ENCODE measurements around the gene UNC5C. TPM values are rescaled to one million over a fixed set of nuclear protein-coding genes. Genes with fewer than 3 reads are reported as not detected.

Gene UNC5C
- total RNA-seq, 1 donor from 2014 or later: 0.97 TPM

DNA sequence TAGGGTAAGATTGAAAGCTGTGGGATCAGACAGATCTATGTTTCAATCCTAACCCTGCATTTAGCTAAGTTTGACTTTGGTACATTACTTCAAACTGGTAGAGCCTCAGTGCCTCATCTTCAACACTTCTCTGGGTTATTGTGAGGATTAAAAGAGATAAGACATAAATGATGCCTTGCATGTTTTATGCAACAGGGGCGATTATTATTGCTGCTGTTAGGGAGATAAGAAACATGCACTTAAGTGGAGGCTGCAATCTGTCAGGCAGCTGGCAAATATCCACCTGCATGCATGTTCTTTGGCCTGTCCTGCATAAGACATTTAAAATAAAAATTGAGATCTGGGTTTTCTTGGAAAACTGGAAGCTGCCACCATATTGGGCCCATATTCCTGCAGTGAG is 24.6 kb downstream of the UNC5C start:
- Mint-ChIP-seq H3K4me3 (ENCODE audit: unreplicated experiment) (no peak overlapping the region), H3K27me3 (ENCODE audit: unreplicated experiment) (no peaks in the 10 kb centered on the region), H3K27ac (ENCODE audit: unreplicated experiment) (no peak overlapping the region), H3K4me1 (ENCODE audit: unreplicated experiment) (no peaks in the 10 kb centered on the region), H3K36me3 (ENCODE audit: low read depth, unreplicated experiment) (no peaks in the 10 kb centered on the region), H3K9me3 (ENCODE audit: unreplicated experiment) (no peaks in the 10 kb centered on the region)
- no peak for DNase-seq (ENCODE audit: low spot score)
- TF ChIP-seq, protein P1, sequence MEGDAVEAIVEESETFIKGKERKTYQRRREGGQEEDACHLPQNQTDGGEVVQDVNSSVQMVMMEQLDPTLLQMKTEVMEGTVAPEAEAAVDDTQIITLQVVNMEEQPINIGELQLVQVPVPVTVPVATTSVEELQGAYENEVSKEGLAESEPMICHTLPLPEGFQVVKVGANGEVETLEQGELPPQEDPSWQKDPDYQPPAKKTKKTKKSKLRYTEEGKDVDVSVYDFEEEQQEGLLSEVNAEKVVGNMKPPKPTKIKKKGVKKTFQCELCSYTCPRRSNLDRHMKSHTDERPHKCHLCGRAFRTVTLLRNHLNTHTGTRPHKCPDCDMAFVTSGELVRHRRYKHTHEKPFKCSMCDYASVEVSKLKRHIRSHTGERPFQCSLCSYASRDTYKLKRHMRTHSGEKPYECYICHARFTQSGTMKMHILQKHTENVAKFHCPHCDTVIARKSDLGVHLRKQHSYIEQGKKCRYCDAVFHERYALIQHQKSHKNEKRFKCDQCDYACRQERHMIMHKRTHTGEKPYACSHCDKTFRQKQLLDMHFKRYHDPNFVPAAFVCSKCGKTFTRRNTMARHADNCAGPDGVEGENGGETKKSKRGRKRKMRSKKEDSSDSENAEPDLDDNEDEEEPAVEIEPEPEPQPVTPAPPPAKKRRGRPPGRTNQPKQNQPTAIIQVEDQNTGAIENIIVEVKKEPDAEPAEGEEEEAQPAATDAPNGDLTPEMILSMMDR (IDR thresholded peaks at IDR 0.05; ENCODE audit: unreplicated experiment): no peak

DNA sequence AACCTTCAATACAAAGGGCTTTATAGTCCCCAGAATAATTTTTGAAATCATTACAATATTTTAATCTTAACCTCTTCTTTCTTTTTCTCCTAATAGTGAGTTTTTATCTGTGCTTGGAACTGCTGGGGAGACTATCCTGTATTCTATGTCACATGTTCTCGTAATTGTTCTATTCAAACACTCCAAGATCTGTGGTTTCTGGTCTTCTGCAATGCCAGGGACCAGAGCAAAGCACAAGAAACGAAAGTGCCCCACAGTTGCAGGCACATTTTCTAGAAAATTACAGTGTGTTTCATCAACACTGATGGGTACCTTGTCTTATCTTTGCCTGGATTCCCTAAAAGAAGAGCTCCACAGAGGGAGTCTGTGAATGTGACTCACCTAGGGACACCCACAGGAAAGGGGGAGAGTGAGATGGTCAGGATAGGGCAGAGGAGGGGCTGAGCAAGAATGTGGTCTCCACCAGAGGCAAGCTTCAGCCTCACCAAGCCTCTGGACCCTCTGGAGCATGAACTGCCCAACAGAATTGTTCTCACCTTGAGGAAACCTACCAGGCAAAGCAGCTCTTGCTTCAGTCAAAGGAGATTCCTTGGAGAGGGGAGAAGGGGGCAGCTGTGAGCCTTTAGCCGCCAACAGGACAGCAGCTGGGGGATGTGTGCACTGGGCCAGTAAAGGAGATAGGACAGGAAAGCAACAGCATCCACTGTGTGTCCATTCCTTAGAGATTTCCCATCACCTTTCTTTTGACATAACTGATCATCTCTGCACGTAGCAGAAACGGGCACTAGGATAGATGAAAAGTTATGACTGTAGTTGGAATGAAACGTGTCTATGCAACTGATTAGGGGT is 25.9 kb downstream of the UNC5C start:
- no peak overlapping the region for H3K4me3 Mint-ChIP-seq (ENCODE audit: unreplicated experiment)
- no peak for DNase-seq (ENCODE audit: low spot score)
- H3K9me3 Mint-ChIP-seq (ENCODE audit: unreplicated experiment): no peaks in the 10 kb centered on the region
- TF ChIP-seq, protein P1 (IDR thresholded peaks at IDR 0.05; ENCODE audit: unreplicated experiment): no peak
- H3K36me3 Mint-ChIP-seq (ENCODE audit: low read depth, unreplicated experiment): no peaks in the 10 kb centered on the region
- no peaks in the 10 kb centered on the region for H3K4me1 Mint-ChIP-seq (ENCODE audit: unreplicated experiment)
- H3K27ac Mint-ChIP-seq (ENCODE audit: unreplicated experiment): no peak overlapping the region
- no peaks in the 10 kb centered on the region for H3K27me3 Mint-ChIP-seq (ENCODE audit: unreplicated experiment)

DNA sequence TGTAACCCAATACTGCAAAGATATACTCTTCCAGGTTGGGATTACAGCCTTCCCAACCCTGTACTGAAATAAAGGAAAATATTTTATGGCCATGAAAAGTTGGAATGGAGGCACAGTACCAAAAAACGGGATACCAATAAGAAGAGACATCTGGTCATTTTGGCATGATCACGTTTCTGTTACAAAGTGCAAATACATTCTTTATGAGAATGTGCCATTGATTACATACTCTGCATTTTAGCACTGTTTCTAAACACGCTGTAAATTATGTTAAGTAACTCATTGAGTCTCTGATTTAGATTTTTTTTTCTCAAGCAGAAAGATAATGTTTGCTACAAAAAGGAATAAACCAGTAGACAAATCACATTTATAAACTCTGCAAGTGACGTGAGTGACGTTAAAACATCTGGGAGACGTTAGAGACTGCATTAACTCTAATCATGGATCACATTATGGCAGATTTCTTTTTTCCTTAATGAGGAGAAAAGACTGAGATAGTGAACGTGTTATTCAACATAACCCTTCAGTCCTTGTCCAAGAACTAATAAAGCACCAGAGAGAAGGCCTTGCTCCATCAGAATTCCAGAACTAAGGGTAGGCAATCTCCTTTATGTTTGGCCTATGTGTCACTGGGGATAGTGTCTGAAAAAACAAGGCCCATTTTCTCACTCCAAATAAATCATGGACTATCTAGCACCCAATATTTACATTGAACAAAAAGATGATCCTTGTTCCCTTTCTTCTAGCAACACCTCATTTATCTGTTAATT is 31.0 kb downstream of the UNC5C start:
- Mint-ChIP-seq H3K27ac (ENCODE audit: unreplicated experiment) (no peak overlapping the region), H3K36me3 (ENCODE audit: low read depth, unreplicated experiment) (no peaks in the 10 kb centered on the region), H3K9me3 (ENCODE audit: unreplicated experiment) (no peaks in the 10 kb centered on the region), H3K27me3 (ENCODE audit: unreplicated experiment) (no peaks in the 10 kb centered on the region), H3K4me3 (ENCODE audit: unreplicated experiment) (no peak overlapping the region), H3K4me1 (ENCODE audit: unreplicated experiment) (no peaks in the 10 kb centered on the region)
- no peak for DNase-seq (ENCODE audit: low spot score)
- TF ChIP-seq, protein P1 (IDR thresholded peaks at IDR 0.05; ENCODE audit: unreplicated experiment): no peak

DNA sequence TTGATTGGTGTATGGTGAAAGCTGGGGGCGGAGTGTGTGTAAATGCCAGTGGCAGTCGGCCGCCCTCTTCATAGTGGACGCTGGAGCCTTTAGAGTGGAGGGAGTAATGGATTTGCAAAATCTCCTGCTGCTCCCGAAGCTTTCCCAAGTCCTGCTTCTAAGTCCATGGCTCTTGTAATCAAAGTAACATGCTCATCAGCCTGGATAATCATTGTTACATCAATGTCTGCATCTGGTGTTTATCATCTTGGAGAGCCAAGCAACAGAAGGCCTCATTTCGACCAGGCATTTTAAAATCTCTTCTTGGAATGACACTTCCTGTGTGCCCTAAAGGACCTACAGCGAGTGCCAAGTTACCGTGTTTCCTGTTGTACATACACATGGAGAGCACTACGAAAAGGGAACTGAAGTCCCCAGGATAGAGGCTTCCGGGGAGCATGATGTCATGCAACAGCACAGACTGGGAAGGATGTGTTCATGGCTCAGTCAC is 32.2 kb downstream of the UNC5C start:
- Mint-ChIP-seq H3K36me3 (ENCODE audit: low read depth, unreplicated experiment) (no peaks in the 10 kb centered on the region), H3K27ac (ENCODE audit: unreplicated experiment) (no peak overlapping the region), H3K4me3 (ENCODE audit: unreplicated experiment) (no peak overlapping the region), H3K27me3 (ENCODE audit: unreplicated experiment) (no peaks in the 10 kb centered on the region), H3K9me3 (ENCODE audit: unreplicated experiment) (no peaks in the 10 kb centered on the region), H3K4me1 (ENCODE audit: unreplicated experiment) (no peaks in the 10 kb centered on the region)
- TF ChIP-seq, protein P1 (IDR thresholded peaks at IDR 0.05; ENCODE audit: unreplicated experiment): no peak
- no peak for DNase-seq (ENCODE audit: low spot score)
